Lung (tissue), 12 donors: ENCODE data around the gene EIF4E1B. TPM values are rescaled to one million over a fixed set of nuclear protein-coding genes. Genes with fewer than 3 reads are reported as not detected.

Experiments
- ATAC-seq: fragments of 200-7000 bp; cut with Tn5 transposase; one replicate; pipeline ENCODE4 v1.9.1; 2020; ENCODE audit warnings: moderate number of reproducible peaks; ENCODE audit not compliant: insufficient read depth, low FRiP score
- DNase-seq, 3 donors: peaks; one replicate each; pipeline ENCODE4 v3.0.0-alpha.2; 2013 to 2017
- H3K27ac ChIP-seq, 2 donors: one replicate each; pipeline ENCODE4 v1.5.1; 2013; ENCODE audit warnings: mild to moderate bottlenecking in 2 of 2, moderate library complexity in 2 of 2, control low read depth in 1 of 2, inconsistent platforms in 1 of 2, low read depth in 1 of 2, low read length in 1 of 2
- H3K27me3 ChIP-seq, 3 donors: one replicate each; pipeline ENCODE4 v1.5.1; 2013; ENCODE audit warnings: low read length in 2 of 3; ENCODE audit not compliant: control insufficient read depth in 3 of 3, insufficient read depth in 3 of 3
- H3K36me3 ChIP-seq, 4 donors: one replicate each; pipeline ENCODE4 v1.5.1; 2013; ENCODE audit warnings: low read length in 4 of 4, mild to moderate bottlenecking in 1 of 4, moderate library complexity in 1 of 4; ENCODE audit not compliant: control insufficient read depth in 4 of 4, insufficient read depth in 4 of 4
- H3K4me1 ChIP-seq, 5 donors: one replicate each; pipeline ENCODE4 v1.5.1; 2013; ENCODE audit warnings: low read length in 5 of 5, mild to moderate bottlenecking in 2 of 5, moderate library complexity in 1 of 5; ENCODE audit not compliant: control insufficient read depth in 5 of 5, insufficient read depth in 5 of 5
- H3K4me3 ChIP-seq: one replicate; pipeline ENCODE4 v1.5.1; 2013; ENCODE audit warnings: mild to moderate bottlenecking, control low read depth, moderate library complexity
- H3K9ac ChIP-seq, 2 donors: one replicate each; pipeline ENCODE4 v1.5.1; 2013; ENCODE audit warnings: low read length in 2 of 2, control low read depth in 1 of 2; ENCODE audit not compliant: insufficient read depth in 1 of 2
- H3K9me3 ChIP-seq, 4 donors: one replicate each; pipeline ENCODE4 v1.5.1; 2013; ENCODE audit warnings: low read length in 3 of 4, mild to moderate bottlenecking in 1 of 4, moderate library complexity in 1 of 4; ENCODE audit not compliant: control insufficient read depth in 4 of 4, insufficient read depth in 3 of 4
- CTCF ChIP-seq: IDR thresholded peaks from 2 replicates; pipeline ENCODE4 v1.5.1; 2012; ENCODE audit warnings: mild to moderate bottlenecking; ENCODE audit errors: control extremely low read depth, extremely low read depth
- whole genome bisulfite sequencing, 2 donors: extraction: QIAGEN DNeasy Blood & Tissue Kit; methylation state at CpG; one replicate each; pipeline ENCODE4 v1.1.7; 2013; 5-methylcytosine and 5-hydroxymethylcytosine counted together
- polyA plus RNA-seq, 2 donors: library from polyadenylated mRNA; stranded (reverse); fragments of 200-250 nt; gene quantifications; one replicate each; pipeline ENCODE4 v1.2.1, GENCODE V29; 2013
- total RNA-seq, 2 donors: library from RNA; depleted of rRNA in 1 of 2; stranded (reverse); fragments of >200 nt in 1 of 2; gene quantifications; one replicate each; pipeline ENCODE4 v1.2.1, GENCODE V29; 2014 to 2021
- donor health status: control.
- donor health status: control.
- donor health status: Bipolar disorder and iron deficiency.
- donor health status: healthy.
- donor health status: DM: yes; HTN: yes; CAD: no.

EIF4E1B gene
- total and polyA plus RNA-seq, 4 donors: not detected

GRCh38 chr5:176647843-176648473 is 17.5 kb downstream of the EIF4E1B start:
- Histone ChIP-seq H3K36me3 (peaks cover 0 to 9% (median 0%) of the 10 kb centered on the region in 4 donors), H3K4me1 (peaks cover 0 to 14% (median 4%) of the 10 kb centered on the region in 5 donors), H3K9ac (no peak overlapping the region), H3K9me3 (no peaks in the 10 kb centered on the region), H3K27ac (no peak overlapping the region), H3K4me3 (peak overlapping the region; percentile 62), H3K27me3 (no peaks in the 10 kb centered on the region)
- 10 to 18% methylated on average over 20 of the region's 20 CpGs for WGBS, 2 donors
- ATAC-seq: no peak
- TF ChIP-seq CTCF: no peak
- peak; percentile 45 to 69 (median 60) for DNase-seq

GRCh38 chr5:176648474-176649194 is 18.2 kb downstream of the EIF4E1B start:
- H3K27ac ChIP-seq: no peak overlapping the region
- no peak for DNase-seq

GRCh38 chr5:176650354-176650884 is 19.9 kb downstream of the EIF4E1B start:
- no peak for TF ChIP-seq CTCF
- H3K27ac ChIP-seq: no peak overlapping the region
- H3K9ac ChIP-seq: no peak overlapping the region
- no peaks in the 10 kb centered on the region for H3K9me3 ChIP-seq
- no peak overlapping the region for H3K4me3 ChIP-seq
- 82 to 88% methylated on average over 8 of the region's 8 CpGs for WGBS, 2 donors
- DNase-seq: no peak
- no peaks in the 10 kb centered on the region for H3K27me3 ChIP-seq
- H3K36me3 ChIP-seq: peaks cover 0 to 18% (median 14%) of the 10 kb centered on the region in 4 donors
- no peak for ATAC-seq
- H3K4me1 ChIP-seq: peaks cover 0 to 14% (median 4%) of the 10 kb centered on the region in 5 donors

More at GRCh38 chr5:176648474-176649194, 18.2 kb downstream of the EIF4E1B start:
- Histone ChIP-seq H3K36me3 (peaks cover 0 to 14% (median 4%) of the 10 kb centered on the region in 4 donors), H3K27me3 (no peaks in the 10 kb centered on the region), H3K9ac (no peak overlapping the region), H3K4me1 (peaks cover 0 to 14% (median 4%) of the 10 kb centered on the region in 5 donors), H3K4me3 (no peak overlapping the region), H3K9me3 (no peaks in the 10 kb centered on the region)
- no peak for ATAC-seq
- no peak for TF ChIP-seq CTCF
- WGBS, 2 donors: 72 to 74% methylated on average over 15 of the region's 15 CpGs
